ENCODE results near the gene PRRT2.

PRRT2 gene

DNA sequence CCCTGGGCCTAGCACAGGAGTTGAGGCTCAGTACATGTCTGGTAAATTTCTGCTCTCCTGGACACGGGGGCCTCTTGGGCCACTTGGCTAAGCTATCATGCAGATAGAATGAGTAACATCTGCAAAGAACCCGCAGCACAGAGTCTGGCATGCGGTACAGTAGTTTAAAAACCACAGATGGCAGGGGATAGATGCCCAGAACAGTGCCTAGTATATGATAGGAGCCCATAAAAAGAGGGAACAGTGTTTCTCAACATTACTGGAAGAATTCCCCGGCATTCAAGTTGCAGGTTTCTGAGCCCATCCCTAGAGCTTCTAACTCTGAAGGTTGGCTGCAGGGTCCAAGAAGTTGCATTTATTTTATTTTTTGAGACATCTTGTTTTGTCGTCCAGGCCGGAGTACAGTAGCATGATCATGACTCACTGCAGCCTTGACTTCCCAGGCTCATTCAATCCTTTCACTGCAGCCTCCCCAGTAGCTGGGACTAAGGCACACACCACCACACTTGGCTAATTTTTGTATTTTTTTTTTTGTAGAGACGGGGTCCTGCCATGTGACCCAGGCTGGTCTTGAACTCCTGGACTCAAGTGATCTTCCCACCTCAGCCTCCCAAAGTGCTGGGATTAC, 45.3 kb downstream of the PRRT2 start:
- no peak overlapping the region for H3K4me3 ChIP-seq (ENCODE audit: low read depth, low read length)
- no peak for TF ChIP-seq CTCF (IDR thresholded peaks at IDR 0.05; ENCODE audit: insufficient read depth, low read depth, low read length, missing control alignments)
- DNase-seq (ENCODE audit: low read depth): no peak

GRCh38 chr16:29858149-29858849, 46.3 kb downstream of the PRRT2 start:
- H3K4me3 ChIP-seq (ENCODE audit: low read depth, low read length): no peak overlapping the region
- no peak for TF ChIP-seq CTCF (IDR thresholded peaks at IDR 0.05; ENCODE audit: insufficient read depth, low read depth, low read length, missing control alignments)
- DNase-seq (ENCODE audit: low read depth): no peak

DNA sequence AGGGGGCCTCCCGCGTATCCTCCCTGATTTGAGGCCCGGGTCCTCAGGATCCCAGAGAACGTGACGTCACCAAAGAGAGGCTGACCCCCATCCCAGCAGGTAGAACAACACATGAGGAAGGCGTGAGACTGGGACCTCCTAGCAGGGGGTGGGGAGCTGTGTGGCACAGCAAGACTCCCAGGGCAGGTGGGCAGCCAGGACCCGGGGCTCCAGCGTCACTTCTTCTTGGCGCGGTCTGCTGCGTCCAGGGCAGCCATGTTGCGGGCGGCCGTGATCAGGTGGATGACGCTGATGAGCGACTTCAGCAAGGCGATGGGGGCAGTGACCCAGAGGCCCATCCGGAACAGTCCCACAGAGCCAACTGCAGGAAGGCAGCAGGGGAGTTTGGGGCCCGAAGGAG, 47.0 kb downstream of the PRRT2 start:
- no peak overlapping the region for H3K4me3 ChIP-seq (ENCODE audit: low read depth, low read length)
- no peak for TF ChIP-seq CTCF (IDR thresholded peaks at IDR 0.05; ENCODE audit: insufficient read depth, low read depth, low read length, missing control alignments)
- DNase-seq (ENCODE audit: low read depth): no peak

GRCh38 chr16:29860218-29860617, 48.2 kb downstream of the PRRT2 start:
- TF ChIP-seq CTCF (IDR thresholded peaks at IDR 0.05; ENCODE audit: insufficient read depth, low read depth, low read length, missing control alignments): no peak
- DNase-seq (ENCODE audit: low read depth): no peak
- no peak overlapping the region for H3K4me3 ChIP-seq (ENCODE audit: low read depth, low read length)

GRCh38 chr16:29862383-29862883, 50.4 kb downstream of the PRRT2 start:
- H3K4me3 ChIP-seq (ENCODE audit: low read depth, low read length): peak overlapping the region; percentile 60
- DNase-seq (ENCODE audit: low read depth): peak; percentile 10
- no peak for TF ChIP-seq CTCF (IDR thresholded peaks at IDR 0.05; ENCODE audit: insufficient read depth, low read depth, low read length, missing control alignments)

- peak within 1 kb of the TSS; percentile 60 for H3K4me3 ChIP-seq (ENCODE audit: low read depth, low read length)
- TF ChIP-seq CTCF (IDR thresholded peaks at IDR 0.05; ENCODE audit: insufficient read depth, low read depth, low read length, missing control alignments): peak; percentile 82
- DNase-seq (ENCODE audit: low read depth): peak; percentile 99
These were observed 51.1 kb downstream of the PRRT2 start, which contains the start of gene CDIPT for GRCh38 chr16:29862884-29863668. CDIPT (minus strand) TSS chr16:29863226; CDS start chr16:29862857, 369 bp downstream.
